Upper lobe of left lung (tissue), 6 donors: Measurements from ENCODE around the gene SLC6A3. TPM values are rescaled to one million over a fixed set of nuclear protein-coding genes. Genes with fewer than 3 reads are reported as not detected.

Experiments
- ATAC-seq, 2 donors: fragments of 200-7000 bp; cut with Tn5 transposase; one replicate each; pipeline ENCODE4 v1.9.1; 2022; ENCODE audit warnings: mild to moderate bottlenecking in 2 of 2, moderate library complexity in 2 of 2; ENCODE audit not compliant: low FRiP score in 2 of 2
- DNase-seq, 2 donors: peaks; one replicate each; pipeline ENCODE4 v3.0.0-alpha.2; 2019 to 2020
- H3K27ac ChIP-seq, 4 donors: fragments of 200-600 bp; sonication (generic); one replicate each; pipeline ENCODE4 v1.5.1; 2016 to 2019
- H3K27me3 ChIP-seq, 4 donors: fragments of 200-600 bp; sonication (generic); one replicate each; pipeline ENCODE4 v1.5.1; 2017 to 2019
- H3K36me3 ChIP-seq, 4 donors: fragments of 200-600 bp; sonication (generic); one replicate each; pipeline ENCODE4 v1.5.1; 2016 to 2019
- H3K4me1 ChIP-seq, 4 donors: fragments of 200-600 bp; sonication (generic); one replicate each; pipeline ENCODE4 v1.5.1; 2018 to 2019
- H3K4me3 ChIP-seq, 4 donors: fragments of 200-600 bp; sonication (generic); one replicate each; pipeline ENCODE4 v1.5.1; 2017 to 2019; ENCODE audit warnings: mild to moderate bottlenecking in 2 of 4, moderate library complexity in 1 of 4
- H3K9me3 ChIP-seq, 4 donors: fragments of 200-600 bp; sonication (generic); one replicate each; pipeline ENCODE4 v1.5.1; 2018 to 2019
- CTCF ChIP-seq, 6 experiments: fragments of 450-650 bp in 4 of 6; fragments of 200-600 bp in 2 of 6; sonication (generic) in 2 of 6; IDR thresholded peaks; one replicate each; pipeline ENCODE4 v1.5.1; 2016 to 2019; ENCODE audit warnings: antibody characterized with exemption in 6 of 6
- EP300 ChIP-seq, 4 donors: sonication (generic); formaldehyde crosslinking; IDR thresholded peaks; one replicate each; pipeline ENCODE4 v1.5.1; 2017; ENCODE audit warnings: antibody characterized with exemption in 4 of 4, control low read depth in 2 of 4
- POLR2A ChIP-seq, 4 donors: fragments of 450-650 bp; IDR thresholded peaks; one replicate each; pipeline ENCODE4 v1.5.1; 2016 to 2017; ENCODE audit warnings: antibody characterized with exemption in 4 of 4, mild to moderate bottlenecking in 2 of 4
- POLR2AphosphoS5 ChIP-seq, 2 donors: sonication (generic); formaldehyde crosslinking; IDR thresholded peaks; one replicate each; pipeline ENCODE4 v1.5.1; 2017; ENCODE audit warnings: antibody characterized with exemption in 2 of 2
- WGBS, 2 donors: methylation state at CpG; one replicate each; pipeline ENCODE4 v1.1.5; 2017 to 2018; 5-methylcytosine and 5-hydroxymethylcytosine counted together
- total RNA-seq, 6 donors: library from RNA; depleted of rRNA in 4 of 6; stranded (reverse); fragments of >200 nt in 4 of 6; gene quantifications; one replicate each; pipeline versions ENCODE4 v1.1.0 to v1.2.1, GENCODE V29; 2016 to 2021
- donor health status: DM: no; HTN: no; CAD: no; lungs with moderate emphysema.
- donor health status: DM: no; HTN: yes; CAD: no; lungs with severe emphysema.

Gene SLC6A3
- total RNA-seq, 6 donors from 2014 or later, result 0.15 to 1.2 (median 0.36) TPM; not detected in 2

- DNase-seq (no peak), ATAC-seq (no peak)
- WGBS, 2 donors, result 80 to 96% methylated on average over 11 to 12 of the region's 12 CpGs
- Histone ChIP-seq H3K4me3 (no peak overlapping the region), H3K9me3 (no peaks in the 10 kb centered on the region), H3K36me3 (peaks cover 21 to 88% (median 56%) of the 10 kb centered on the region in 4 donors), H3K4me1 (peaks cover 0 to 6% (median 2%) of the 10 kb centered on the region in 4 donors), H3K27ac (peak overlapping the region; percentile 18 to 86 (median 80)), H3K27me3 (no peaks in the 10 kb centered on the region)
- TF ChIP-seq POLR2A (IDR thresholded peaks at IDR 0.05) (no peak), POLR2AphosphoS5 (IDR thresholded peaks at IDR 0.05) (no peak), CTCF (IDR thresholded peaks at IDR 0.05) (no peak), EP300 (IDR thresholded peaks at IDR 0.05) (no peak)
These were observed 36.7 kb upstream of the SLC6A3 start for GRCh38 chr5:1481959-1482331.

GRCh38 chr5:1481266-1481958 lies 36.2 kb upstream of the SLC6A3 start:
- no peak for TF ChIP-seq EP300 (IDR thresholded peaks at IDR 0.05)
- TF ChIP-seq POLR2A (IDR thresholded peaks at IDR 0.05), result no peak
- no peak for TF ChIP-seq POLR2AphosphoS5 (IDR thresholded peaks at IDR 0.05)
- no peak for TF ChIP-seq CTCF (IDR thresholded peaks at IDR 0.05)

DNA sequence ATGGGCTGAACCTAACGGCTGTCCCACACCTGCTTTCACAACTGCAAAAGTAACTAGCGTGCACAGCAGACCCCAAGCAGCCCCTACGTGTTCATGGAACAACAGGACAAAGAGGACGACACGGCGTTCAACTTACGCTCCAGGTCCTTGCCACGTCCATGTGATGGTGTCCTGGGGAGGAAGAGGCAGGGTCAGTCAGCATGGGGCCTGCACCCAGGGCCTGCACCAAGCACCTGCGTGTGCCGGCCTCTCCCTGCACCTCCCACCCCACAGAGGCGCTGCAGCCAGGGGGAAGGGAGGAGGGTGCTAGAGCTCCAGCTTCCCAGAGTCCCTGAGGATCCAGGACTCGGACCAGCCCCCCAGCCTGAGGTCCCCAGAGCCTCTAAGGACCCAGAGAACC lies 35.6 kb upstream of the SLC6A3 start:
- Histone ChIP-seq H3K9me3 (no peaks in the 10 kb centered on the region), H3K36me3 (peaks cover 26 to 88% (median 56%) of the 10 kb centered on the region in 4 donors), H3K4me1 (peaks cover 0 to 6% (median 5%) of the 10 kb centered on the region in 4 donors), H3K27me3 (no peaks in the 10 kb centered on the region), H3K4me3 (no peak overlapping the region), H3K27ac (peak overlapping the region; percentile 70 to 86 (median 80))
- no peak for TF ChIP-seq POLR2AphosphoS5 (IDR thresholded peaks at IDR 0.05)
- no peak for TF ChIP-seq EP300 (IDR thresholded peaks at IDR 0.05)
- TF ChIP-seq POLR2A (IDR thresholded peaks at IDR 0.05), result no peak
- TF ChIP-seq CTCF (IDR thresholded peaks at IDR 0.05), result no peak
- ATAC-seq (no peak), DNase-seq (no peak)
- 77 to 90% methylated on average over 11 to 12 of the region's 12 CpGs for WGBS, 2 donors

More at GRCh38 chr5:1481266-1481958, 36.2 kb upstream of the SLC6A3 start:
- Histone ChIP-seq H3K36me3 (peaks cover 24 to 88% (median 56%) of the 10 kb centered on the region in 4 donors), H3K4me1 (peaks cover 0 to 6% (median 3%) of the 10 kb centered on the region in 4 donors), H3K27ac (peak overlapping the region; percentile 18 to 86 (median 80)), H3K4me3 (no peak overlapping the region), H3K9me3 (no peaks in the 10 kb centered on the region), H3K27me3 (no peaks in the 10 kb centered on the region)
- DNase-seq (peak in 1 of 2 donors; percentile 65), ATAC-seq (no peak)
- 78 to 85% methylated on average over 19 to 25 of the region's 26 CpGs for WGBS, 2 donors

DNA sequence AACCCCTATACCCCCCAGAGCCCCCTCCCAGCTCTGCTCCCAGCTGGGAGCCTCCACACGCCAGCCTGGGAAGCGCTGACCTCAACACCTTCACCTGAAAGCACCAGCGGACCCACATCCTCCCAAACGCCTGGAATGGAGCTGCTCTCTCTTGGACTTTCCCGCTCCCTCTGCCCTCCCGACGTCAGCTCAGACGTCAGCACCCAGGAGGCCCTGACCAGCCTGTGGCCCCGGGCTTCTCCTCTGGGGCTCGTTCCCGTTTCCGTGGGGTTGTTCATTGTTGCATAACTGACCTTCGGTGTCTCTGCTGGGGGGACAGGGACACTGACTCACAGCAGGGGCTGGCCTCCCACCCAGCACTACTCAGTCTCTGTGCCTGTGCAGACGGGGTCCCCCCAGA lies 35.0 kb upstream of the SLC6A3 start:
- peaks cover 21 to 88% (median 55%) of the 10 kb centered on the region in 4 donors for H3K36me3 ChIP-seq
- WGBS, 2 donors, result 72 to 73% methylated on average over 10 to 14 of the region's 14 CpGs
- H3K4me3 ChIP-seq, result peak overlapping the region in 1 of 4 donors; percentile 22
- H3K9me3 ChIP-seq, result no peaks in the 10 kb centered on the region
- peak in 1 of 4 donors; percentile 53 for TF ChIP-seq POLR2A (IDR thresholded peaks at IDR 0.05)
- TF ChIP-seq POLR2AphosphoS5 (IDR thresholded peaks at IDR 0.05), result peak; percentile 43 to 75
- peak in 3 of 4 donors; percentile 6 to 58 (median 36) for TF ChIP-seq EP300 (IDR thresholded peaks at IDR 0.05)
- peak in 1 of 6 experiments; percentile 25 for TF ChIP-seq CTCF (IDR thresholded peaks at IDR 0.05)
- H3K27ac ChIP-seq, result peak overlapping the region; percentile 70 to 86 (median 80)
- peak; percentile 19 to 78 for ATAC-seq
- H3K27me3 ChIP-seq, result no peaks in the 10 kb centered on the region
- peaks cover 0 to 6% (median 5%) of the 10 kb centered on the region in 4 donors for H3K4me1 ChIP-seq
- DNase-seq, result peak; percentile 72 to 83
